Forelimb muscle (tissue), 1 donor: ENCODE measurements around the gene DHFR. TPM values are rescaled to one million over a fixed set of nuclear protein-coding genes. Genes with fewer than 3 reads are reported as not detected.
"Not testable (repeated sequence)": the region's sequence is repeated elsewhere in the genome, so short reads cannot be mapped to it uniquely, and the experiment has no call there.

Experiments used
- DNase-seq: peaks from one replicate; pipeline ENCODE4 v3.0.0-alpha.2; 2013; ENCODE audit warnings: low read depth
- polyA plus RNA-seq: library from polyadenylated mRNA; unstranded; fragments of 120-200 nt; gene quantifications from one replicate; pipeline ENCODE4 v1.2.1, GENCODE V29; 2013; ENCODE audit not compliant: insufficient read length

DHFR gene
- polyA plus RNA-seq = 26.7 TPM

- DNase-seq = peak; percentile 57
These were observed at the start of gene DHFR, which contains the start of gene MSH3 for GRCh38 chr5:80654391-80655230. DHFR (minus strand) TSS chr5:80654983; CDS start chr5:80654489, 494 bp downstream. MSH3 (plus strand) TSS chr5:80654652; CDS start chr5:80654728, 76 bp downstream.

- DNase-seq = no peak
These were observed 49.4 kb upstream of the DHFR start for GRCh38 chr5:80704221-80704620.

GRCh38 chr5:80703747-80704146 is 49.0 kb upstream of the DHFR start:
- DNase-seq = no peak

- DNase-seq = no peak
These were observed 48.5 kb upstream of the DHFR start for GRCh38 chr5:80703291-80703690.

- no peak for DNase-seq
These were observed 46.8 kb upstream of the DHFR start for GRCh38 chr5:80701597-80701996.

GRCh38 chr5:80698369-80698768 is 43.6 kb upstream of the DHFR start:
- no peak for DNase-seq

GRCh38 chr5:80697100-80697499 is 42.3 kb upstream of the DHFR start:
- DNase-seq = no peak

GRCh38 chr5:80696450-80696849 is 41.7 kb upstream of the DHFR start:
- DNase-seq = no peak

- no peak for DNase-seq
These were observed 40.9 kb upstream of the DHFR start for GRCh38 chr5:80695666-80696065.

GRCh38 chr5:80689627-80690026 is 34.8 kb upstream of the DHFR start:
- DNase-seq = no peak

- no peak for DNase-seq
These were observed 34.1 kb upstream of the DHFR start for GRCh38 chr5:80688648-80689420.

GRCh38 chr5:80686757-80687156 is 32.0 kb upstream of the DHFR start:
- DNase-seq = peak; percentile 16

GRCh38 chr5:80676706-80677105 is 21.9 kb upstream of the DHFR start:
- no peak for DNase-seq

GRCh38 chr5:80672140-80672736 is 17.5 kb upstream of the DHFR start:
- peak; percentile 51 for DNase-seq

GRCh38 chr5:80668016-80668969 is 13.5 kb upstream of the DHFR start:
- no peak for DNase-seq

- no peak for DNase-seq
These were observed 12.6 kb upstream of the DHFR start for GRCh38 chr5:80667384-80667783.

- no peak for DNase-seq
These were observed 10.3 kb upstream of the DHFR start for GRCh38 chr5:80665057-80665456.

GRCh38 chr5:80662108-80662507 is 7.3 kb upstream of the DHFR start:
- no peak for DNase-seq

GRCh38 chr5:80660661-80661060 is 5.9 kb upstream of the DHFR start:
- DNase-seq = not testable (repeated sequence)

GRCh38 chr5:80659106-80659505 is 4.3 kb upstream of the DHFR start:
- no peak for DNase-seq

- no peak for DNase-seq
These were observed 1.6 kb upstream of the DHFR start for GRCh38 chr5:80656425-80656824.
